Activated CD8-positive, alpha-beta memory T cell treated with anti-CD3 and anti-CD28 coated beads, Interleukin-2, amount 50 U/mL, for 24 hours (primary cell): ENCODE data around the gene CTPS1.

Source experiments
- DNase-seq: peaks from one replicate; pipeline ENCODE4 v3.0.0-alpha.2; 2020; ENCODE audit errors: extremely low read depth

CTPS1 gene

GRCh38 chr1:40979241-40980067 lies at the start of gene CTPS1:
Gene CTPS1 (plus strand): TSS chr1:40979696. CDS start chr1:40983291, 3,595 bp downstream.
- DNase-seq, result peak; percentile 80

- no peak for DNase-seq
Observed at GRCh38 chr1:40930174-40930964, 49.1 kb upstream of the CTPS1 start.

GRCh38 chr1:40931601-40932000 lies 47.9 kb upstream of the CTPS1 start:
- DNase-seq, result no peak

GRCh38 chr1:40932006-40932405 lies 47.5 kb upstream of the CTPS1 start:
- DNase-seq, result no peak

- no peak for DNase-seq
Observed at GRCh38 chr1:40936931-40937339, 42.6 kb upstream of the CTPS1 start.

GRCh38 chr1:40938393-40938792 lies 41.1 kb upstream of the CTPS1 start:
- no peak for DNase-seq

GRCh38 chr1:40939320-40940059 lies 40.0 kb upstream of the CTPS1 start:
- DNase-seq, result no peak

- no peak for DNase-seq
Observed at GRCh38 chr1:40944326-40944725, 35.2 kb upstream of the CTPS1 start.

- DNase-seq, result no peak
Observed at GRCh38 chr1:40944841-40945430, 34.6 kb upstream of the CTPS1 start.

- DNase-seq, result no peak
Observed at GRCh38 chr1:40945491-40945973, 34.0 kb upstream of the CTPS1 start.

GRCh38 chr1:40948741-40949443 lies 30.6 kb upstream of the CTPS1 start:
- peak; percentile 8 for DNase-seq

- DNase-seq, result no peak
Observed at GRCh38 chr1:40949563-40949962, 29.9 kb upstream of the CTPS1 start.

- peak; percentile 14 for DNase-seq
Observed at GRCh38 chr1:40951943-40952743, 27.4 kb upstream of the CTPS1 start.

GRCh38 chr1:40952744-40953315 lies 26.7 kb upstream of the CTPS1 start:
- no peak for DNase-seq

- DNase-seq, result no peak
Observed at GRCh38 chr1:40954626-40955025, 24.9 kb upstream of the CTPS1 start.

- DNase-seq, result no peak
Observed at GRCh38 chr1:40955266-40955665, 24.2 kb upstream of the CTPS1 start.

- DNase-seq, result no peak
Observed at GRCh38 chr1:40956407-40956806, 23.1 kb upstream of the CTPS1 start.

- DNase-seq, result no peak
Observed at GRCh38 chr1:40958210-40958609, 21.3 kb upstream of the CTPS1 start.

- DNase-seq, result no peak
Observed at GRCh38 chr1:40965531-40965930, 14.0 kb upstream of the CTPS1 start.

GRCh38 chr1:40966417-40966816 lies 13.1 kb upstream of the CTPS1 start:
- no peak for DNase-seq
